HG03060 (cell line): ENCODE measurements around the gene CCNJL.

Source experiments
- ATAC-seq: cut with Tn5 transposase; IDR thresholded peaks from one replicate; pipeline ENCODE4 v1.9.1; 2021; ENCODE audit warnings: low read depth, moderate number of reproducible peaks; ENCODE audit not compliant: unreplicated experiment

The CCNJL gene

DNA sequence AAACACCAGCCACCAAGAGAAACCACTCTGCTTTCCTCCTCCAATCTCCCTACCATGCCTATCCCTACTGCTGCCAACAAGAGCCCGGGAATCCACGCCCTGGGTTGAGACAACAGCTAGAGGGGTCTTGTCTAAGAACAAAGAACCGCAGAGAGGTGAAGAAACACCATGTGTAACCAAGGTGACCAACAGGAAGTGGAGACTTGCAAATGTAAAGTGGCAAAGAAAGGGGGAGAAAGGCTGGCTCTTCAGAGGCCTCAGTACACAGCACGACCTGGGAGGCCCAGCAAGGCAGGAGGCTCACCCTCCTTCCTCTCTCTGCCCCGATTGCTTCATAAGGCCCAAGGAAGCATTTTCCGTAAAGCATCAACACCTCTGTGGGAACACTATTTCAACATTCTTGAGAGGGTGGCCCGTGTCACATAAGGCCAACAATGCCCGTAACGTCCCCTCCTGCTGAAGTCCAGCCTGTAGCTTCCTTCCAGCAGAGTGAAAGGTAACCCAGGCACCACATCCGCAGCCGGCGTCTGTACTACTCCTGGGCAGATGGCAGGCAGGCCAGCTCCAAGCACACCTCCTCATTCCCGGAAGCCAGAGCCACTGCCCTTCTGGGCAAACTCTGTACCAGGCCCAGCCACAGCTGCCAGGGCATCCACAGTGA, 18.3 kb downstream of the CCNJL start:
- ATAC-seq: no peak

DNA sequence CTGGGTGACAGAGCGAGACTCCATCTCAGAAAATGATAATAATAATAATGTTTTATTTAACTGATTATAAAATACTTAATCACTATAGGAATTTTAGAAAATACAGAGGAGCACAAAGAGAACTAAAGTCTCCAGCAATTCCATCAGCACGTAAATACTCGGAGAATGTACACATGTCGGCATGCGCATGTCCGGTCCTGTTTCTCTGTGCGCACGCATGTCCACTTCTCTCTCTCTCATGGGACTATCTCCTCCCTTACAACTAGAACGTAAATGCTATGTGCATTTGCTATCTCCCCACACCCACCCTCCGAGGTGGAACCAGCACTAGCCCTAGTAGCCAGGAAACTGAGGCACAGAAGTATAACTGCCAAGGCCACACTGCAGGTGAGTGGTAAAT, 19.0 kb downstream of the CCNJL start:
- no peak for ATAC-seq

DNA sequence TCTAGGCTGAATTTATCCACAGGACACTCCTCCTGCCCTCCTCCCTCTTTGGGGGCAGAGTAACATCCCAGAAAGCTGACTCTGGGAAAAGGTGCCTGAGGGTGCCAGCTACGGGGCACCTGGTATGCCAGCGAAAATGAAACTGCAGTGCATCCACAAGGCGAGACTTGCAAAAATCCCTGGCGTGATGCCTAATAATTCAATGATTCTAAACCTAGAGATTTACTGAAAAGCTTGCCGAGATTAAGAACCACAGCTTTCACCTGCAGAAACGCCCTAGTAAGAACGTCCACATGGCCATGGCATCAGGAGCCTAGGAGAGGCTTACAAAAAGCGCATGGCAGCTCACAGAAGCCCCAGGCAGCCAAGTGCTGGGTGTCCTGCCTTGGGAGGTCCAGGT, 20.9 kb downstream of the CCNJL start:
- no peak for ATAC-seq

DNA sequence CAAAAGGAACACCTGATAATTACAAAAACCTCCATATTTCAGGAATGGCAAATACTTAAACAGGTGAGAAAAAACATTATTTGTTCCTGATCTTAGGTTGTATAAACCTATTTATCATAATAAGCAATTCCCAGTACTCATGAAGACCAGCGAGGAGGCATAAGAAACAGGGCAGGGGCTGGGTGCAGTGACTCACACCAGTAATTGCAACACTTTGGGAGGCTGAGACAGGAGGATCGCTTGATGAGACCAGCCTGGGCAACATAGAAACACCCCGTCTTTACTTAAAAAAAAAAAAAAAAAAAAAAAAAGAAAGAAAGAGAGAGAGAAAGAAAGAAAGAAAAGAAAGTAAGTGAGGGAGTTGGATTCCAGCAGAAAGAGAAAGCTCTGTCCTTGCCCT, 21.6 kb downstream of the CCNJL start:
- ATAC-seq: no peak

DNA sequence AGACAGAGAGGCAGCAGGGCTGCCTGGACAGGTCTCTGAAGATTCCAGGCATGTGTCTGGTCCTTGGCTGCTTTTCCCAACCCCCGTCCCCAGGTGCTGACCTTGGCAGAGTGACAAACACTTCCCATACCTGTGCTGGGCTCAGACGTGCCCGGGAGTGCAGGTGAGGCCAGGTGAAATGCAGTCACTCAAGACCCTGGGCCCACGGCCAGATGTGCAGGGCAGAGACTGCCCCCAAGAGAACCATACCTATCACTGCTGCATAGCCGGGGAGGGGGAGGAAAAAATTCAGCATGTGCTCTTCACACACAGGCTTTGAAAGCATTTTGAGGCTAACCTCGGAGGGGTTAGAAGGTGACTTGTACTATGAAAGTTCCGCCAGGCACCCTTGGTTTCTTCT, 22.6 kb downstream of the CCNJL start:
- ATAC-seq: no peak

DNA sequence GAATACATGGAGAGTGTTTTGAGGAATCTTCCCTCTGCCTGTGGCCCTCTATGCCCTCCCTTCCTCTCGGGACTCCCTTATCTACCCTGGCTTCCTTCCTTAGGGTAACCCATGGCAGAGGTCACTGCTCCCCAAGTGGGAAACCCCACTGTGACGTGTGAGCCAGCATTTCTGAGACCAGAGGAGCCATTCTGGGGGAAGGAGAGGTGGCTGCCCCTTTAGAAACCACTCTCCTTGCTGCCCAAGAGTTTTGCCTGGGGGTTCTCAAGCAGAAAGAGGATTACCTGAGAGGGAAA, 23.1 kb downstream of the CCNJL start:
- no peak for ATAC-seq

DNA sequence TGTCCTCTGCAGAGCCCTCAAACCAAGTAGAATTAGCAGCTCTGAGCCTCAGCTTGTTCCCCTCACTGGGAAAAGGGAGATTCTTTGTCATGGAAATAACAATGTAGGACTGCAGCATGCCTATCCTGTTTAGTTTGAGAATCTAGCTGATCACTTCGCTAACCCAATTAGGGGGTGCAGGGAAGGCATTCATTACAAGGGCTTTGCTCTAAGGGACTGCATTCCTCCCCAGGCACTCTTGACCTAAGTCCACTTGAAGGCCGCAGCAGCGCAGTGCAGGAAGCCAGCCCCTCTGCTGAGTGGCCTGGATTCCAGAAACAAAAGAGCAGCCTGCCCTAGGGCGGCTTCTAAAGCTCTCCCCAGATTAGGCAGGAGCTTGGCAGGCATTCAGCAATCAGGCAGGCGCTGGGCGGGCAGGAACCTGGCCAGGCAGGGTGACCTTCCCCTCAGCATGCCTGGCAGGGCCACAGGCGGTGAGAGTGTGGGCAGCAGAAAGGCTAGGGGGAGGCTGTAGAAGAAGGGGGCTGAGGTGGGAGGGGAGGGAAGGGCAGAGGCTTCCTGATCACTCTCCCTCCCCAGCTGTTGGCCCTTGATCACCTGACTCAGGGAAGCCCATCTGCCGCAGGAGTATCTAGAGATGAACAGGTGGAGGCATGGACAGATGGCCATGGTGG, 24.8 kb downstream of the CCNJL start:
- ATAC-seq: no peak

DNA sequence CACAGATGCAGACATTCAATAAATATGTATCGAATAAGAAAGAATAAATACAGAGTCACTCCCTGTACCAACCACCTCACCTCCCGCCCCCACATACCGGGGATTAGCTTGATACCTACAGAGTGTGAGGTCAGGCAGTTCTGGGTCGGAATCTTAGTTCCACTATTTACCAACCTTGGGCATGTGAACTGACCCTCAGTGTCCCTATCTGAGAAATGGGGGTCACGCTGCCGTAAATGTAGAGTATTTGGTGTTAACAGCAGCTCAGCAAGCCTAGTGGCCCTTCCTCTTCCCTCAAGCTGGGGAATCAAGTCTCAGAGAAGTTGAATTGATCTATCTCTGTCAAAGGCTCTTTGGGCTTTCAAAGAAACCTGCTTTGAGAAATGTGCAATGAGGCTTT, 25.4 kb downstream of the CCNJL start:
- ATAC-seq: no peak

DNA sequence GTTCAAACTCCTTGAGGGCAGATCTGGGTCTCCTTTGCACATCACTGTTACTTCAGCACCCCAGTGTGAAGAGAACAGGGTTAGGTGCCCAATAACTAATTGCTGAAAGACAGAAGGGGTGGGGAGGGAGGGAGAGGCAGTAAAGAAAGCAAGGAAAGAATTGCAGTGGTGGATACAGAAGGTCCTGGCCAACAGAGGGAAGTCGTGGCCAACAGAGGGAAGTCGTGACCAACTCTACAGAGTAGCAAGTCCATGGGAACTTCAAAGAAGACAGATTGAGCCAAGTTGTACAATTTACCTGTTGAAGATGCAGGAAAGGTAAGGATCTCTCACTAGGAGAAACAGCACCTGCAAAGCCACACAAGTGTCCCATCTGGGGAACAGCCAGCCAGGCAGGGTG, 27.0 kb downstream of the CCNJL start:
- no peak for ATAC-seq

DNA sequence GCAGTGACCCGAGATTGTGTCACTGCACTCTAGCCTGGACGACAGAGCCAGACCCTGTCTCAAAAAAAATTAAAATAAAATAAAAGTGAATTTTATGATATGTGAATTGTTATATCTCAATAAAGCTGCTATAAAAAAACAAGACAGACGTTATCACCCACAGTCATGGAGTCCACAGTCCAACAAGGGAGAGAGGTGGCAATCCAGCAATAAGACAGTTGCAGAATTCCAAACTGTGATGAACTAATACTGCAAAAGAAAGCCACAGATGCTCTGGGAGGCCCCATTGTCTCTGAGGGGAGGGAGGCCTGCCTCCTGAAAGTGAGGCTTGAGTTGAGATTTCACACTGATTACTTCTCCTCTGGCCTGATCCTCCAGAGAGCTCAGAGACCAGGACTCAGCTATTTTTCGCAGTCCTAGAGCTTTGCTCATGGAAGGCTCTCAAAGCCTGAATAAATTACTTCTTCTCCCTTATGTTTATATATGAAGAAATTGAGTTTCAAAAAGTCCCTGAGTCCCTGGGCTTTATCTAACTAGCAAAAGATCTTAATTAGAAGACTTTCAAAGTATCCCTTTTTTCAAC, 28.0 kb downstream of the CCNJL start:
- no peak for ATAC-seq

DNA sequence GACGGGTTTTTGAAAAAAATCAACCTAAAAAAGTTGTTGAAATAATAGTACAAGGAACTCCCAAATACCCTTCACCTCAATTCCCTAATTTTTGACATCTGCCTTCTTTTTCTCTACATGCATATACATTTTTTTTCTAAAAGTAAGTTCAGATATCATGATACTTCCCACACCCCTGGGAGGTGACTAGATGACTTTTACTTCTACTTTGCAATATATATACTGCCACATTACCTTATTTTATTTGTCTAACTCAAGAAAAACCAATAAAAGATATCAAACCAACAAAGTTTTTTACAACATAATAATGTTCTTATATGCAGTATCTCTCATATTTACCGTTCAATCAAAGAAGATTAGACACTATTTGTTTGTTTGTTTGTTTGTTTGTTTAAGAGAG, 31.1 kb downstream of the CCNJL start:
- ATAC-seq: no peak

DNA sequence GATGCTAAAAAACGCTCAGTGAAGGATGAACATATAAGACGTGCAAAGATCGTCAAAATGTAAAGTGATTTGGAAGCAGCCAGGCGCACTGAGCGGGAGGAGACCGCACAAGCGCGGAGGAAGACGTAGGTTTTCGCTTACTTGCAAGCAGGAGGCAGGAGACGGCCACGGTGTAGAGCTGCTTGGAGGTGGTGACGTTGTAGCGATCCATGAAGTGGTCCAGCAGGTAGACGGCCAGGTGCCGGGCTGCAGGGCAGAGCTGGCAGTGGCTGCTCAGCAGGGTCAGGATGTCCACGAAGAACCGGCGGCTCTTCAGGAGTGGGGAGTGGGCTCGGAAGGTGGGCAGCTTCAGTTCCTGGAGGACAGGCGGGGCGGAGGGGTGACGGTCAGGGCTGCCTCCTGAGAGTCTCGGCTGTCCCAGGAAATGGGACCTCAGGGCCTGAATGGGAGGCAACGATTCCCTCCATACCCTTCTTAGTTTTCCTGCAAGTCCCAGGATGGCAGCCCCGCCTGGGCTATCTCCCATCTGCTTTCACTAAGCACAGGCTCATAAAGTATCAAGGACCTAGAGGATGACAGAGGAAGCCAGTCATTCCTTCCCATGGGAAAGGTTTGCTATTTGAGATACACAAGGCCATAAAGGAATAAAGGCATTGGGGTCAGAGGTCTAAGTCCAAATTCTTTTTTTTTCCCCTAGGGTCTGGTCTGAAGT, 31.8 kb downstream of the CCNJL start:
- ATAC-seq: no peak

DNA sequence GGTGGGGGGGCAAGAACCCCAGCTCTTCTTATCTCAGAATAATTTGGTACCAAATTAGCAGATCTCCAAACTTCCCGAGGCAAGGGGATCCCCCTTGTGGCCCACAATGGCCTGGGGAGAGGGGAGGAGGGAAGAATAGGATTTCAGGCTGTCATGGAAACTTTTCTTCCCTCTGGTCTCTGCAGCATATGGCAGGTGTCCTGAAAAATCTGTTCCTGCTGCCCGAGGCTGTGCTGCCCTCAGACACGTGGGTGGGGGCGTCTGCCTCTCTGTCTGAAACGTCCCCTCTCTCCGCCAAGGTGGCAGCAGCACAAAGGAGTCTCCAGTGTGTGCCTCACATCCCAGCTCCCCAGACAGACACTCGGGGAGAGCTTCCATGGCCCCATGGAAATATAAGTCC, 34.0 kb downstream of the CCNJL start:
- no peak for ATAC-seq

DNA sequence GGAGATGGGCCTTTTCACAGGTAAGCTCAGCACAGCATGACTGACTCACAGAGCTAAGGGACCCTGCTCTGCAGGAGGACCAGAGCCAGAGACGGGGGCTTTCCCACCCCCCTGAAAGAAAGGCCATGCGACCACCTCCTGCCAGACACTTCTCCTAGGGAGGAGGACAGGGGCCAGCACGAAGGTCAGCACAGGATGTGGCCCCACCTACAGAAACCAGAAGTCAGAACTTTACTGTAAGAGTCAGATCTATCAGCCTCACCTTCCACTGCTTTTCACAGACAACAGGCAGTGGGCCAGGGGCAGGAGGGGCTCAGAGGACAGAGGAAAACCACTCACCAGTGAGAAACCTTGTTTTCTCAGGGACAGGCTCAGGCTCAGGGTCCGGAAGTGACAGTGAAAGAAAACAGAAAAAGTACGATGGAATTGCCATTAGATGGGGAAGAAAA, 37.9 kb downstream of the CCNJL start:
- ATAC-seq: no peak

DNA sequence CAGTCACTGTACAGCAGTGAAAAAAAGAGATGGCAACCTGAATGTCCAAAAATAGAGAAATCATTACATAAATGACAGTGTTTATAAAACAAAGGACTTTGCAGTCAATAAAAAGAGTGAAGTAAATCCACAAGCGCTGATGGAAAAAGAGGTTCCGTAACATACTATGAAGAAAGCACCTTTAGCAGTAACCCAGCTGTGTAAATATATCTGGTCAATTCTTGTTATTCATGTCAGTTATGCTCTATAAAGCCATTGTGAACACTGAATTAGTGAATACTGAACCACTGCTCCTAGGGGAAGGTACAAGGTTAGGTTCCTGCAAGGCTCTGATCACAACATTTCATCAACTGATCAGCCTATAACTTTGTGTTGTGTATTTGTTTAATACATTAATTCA, 39.5 kb downstream of the CCNJL start:
- no peak for ATAC-seq

DNA sequence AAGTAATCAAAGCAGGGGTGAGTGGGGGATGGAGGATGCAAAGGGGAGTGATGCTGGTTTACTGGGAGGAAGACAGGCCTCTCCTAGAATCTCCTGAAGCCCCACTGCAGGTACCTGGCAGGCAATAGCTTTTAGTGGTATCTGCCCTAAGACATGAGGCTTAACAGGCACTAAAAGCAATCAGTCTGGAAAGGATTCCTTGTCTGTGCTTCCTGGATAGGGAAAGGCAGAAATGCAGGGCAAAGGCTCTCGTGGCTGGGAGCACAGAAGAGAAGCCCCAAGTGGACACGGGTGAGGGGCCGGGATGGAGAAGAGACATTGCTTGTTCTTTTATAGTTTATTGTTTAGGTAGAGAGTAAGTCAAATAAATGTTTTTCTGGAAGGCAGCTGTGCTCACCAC, 40.1 kb downstream of the CCNJL start:
- no peak for ATAC-seq

DNA sequence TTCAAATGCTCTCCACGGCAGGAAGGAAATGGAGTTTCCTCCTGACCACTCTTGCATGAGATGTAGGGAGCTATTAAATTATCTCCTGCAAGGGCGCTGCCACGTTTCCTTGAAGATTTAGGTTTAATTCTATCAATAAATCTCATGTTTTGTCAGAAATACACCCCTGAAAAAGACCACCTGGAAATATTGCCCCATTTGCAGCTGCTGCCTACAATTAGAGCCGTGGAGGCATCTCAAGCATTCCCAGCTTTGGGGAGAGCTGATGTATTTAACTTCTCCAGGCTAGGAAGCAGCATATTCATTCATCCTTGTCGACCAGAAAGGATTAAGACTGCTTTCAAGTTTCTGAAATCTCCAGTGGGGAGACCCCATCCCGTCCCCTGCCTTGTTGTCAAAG, 40.5 kb downstream of the CCNJL start:
- ATAC-seq: no peak

DNA sequence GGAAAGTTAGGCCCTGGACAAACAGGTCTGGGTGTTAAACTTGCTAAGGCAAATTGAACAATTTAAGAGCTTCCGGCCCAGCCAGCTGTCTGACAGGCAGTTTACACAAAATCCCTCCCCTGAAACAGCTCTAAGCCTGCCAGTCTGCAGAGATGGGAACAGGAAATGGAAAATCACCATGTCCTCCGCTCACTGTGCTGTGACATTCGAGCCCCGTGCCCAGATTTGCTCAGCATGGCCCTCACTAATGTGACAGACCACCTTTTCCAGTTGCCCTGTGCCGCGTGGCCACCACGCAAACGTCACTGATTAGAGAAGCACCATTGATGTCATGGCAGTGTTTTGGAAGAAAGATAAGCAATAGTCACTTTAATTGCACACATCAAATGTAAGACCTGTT, 41.0 kb downstream of the CCNJL start:
- no peak for ATAC-seq

DNA sequence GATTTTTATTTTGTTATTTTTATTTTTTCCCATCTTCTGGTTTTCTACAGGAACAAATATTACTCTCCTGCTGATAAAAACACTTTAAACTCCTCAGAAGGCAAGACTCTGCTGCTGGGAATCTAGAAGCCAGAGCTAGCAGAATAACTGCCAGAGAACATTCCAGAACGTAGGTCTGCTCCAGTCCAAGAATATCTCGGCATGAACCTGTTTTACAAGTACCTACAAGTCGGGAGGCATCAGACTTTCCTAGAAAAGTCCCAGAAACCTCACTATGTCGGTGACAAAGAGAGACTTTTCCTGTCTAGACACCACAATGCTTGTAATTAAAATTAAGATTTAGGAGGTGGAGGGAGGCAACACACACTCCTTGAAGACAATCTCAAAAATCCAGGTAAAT, 41.7 kb downstream of the CCNJL start:
- no peak for ATAC-seq

DNA sequence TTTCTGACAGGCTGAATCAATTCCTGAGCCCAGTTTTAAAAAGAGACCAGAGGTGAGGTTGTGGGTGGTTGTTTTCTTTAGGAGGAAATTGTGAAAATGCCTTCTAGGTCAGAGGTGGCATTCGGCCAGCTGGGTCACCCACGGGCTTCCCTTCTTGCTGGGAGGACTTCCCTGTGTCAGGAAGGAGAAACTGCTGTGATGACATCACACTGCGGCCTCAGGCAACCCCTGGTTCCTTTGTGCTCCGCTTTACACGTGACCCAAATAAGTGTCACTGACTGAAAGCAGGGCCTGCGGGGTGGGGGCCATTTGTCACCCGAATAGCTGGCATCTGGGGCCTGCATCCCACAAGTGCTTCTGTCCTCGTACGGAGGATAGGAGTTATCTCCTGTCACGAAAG, 43.3 kb downstream of the CCNJL start:
- no peak for ATAC-seq

DNA sequence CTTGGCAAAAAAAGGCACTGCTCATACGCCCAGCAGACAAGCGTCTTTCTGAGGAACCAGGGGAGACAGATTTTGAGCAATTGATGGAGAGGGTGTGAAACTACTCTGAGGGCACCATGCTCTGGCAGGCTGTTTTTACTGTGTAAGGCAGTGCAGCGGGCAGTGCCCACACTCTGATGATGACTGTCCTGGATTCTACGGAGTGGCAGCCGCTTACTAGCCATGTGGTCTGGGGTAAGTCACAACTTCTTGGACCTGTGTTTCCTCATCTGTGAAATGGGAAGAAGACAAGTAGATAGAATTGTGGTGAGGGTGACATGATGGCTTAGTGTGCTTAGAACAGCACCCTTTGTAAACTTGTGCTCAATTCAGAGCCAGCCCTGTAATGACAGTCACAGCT, 44.2 kb downstream of the CCNJL start:
- ATAC-seq: no peak
